ENCODE data around the gene SNRNP200.

- TF ChIP-seq, protein P1, sequence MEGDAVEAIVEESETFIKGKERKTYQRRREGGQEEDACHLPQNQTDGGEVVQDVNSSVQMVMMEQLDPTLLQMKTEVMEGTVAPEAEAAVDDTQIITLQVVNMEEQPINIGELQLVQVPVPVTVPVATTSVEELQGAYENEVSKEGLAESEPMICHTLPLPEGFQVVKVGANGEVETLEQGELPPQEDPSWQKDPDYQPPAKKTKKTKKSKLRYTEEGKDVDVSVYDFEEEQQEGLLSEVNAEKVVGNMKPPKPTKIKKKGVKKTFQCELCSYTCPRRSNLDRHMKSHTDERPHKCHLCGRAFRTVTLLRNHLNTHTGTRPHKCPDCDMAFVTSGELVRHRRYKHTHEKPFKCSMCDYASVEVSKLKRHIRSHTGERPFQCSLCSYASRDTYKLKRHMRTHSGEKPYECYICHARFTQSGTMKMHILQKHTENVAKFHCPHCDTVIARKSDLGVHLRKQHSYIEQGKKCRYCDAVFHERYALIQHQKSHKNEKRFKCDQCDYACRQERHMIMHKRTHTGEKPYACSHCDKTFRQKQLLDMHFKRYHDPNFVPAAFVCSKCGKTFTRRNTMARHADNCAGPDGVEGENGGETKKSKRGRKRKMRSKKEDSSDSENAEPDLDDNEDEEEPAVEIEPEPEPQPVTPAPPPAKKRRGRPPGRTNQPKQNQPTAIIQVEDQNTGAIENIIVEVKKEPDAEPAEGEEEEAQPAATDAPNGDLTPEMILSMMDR (IDR thresholded peaks at IDR 0.05) = no peak
- TF ChIP-seq POLR2A (IDR thresholded peaks at IDR 0.05) = peak in 3 of 4 donors; percentile 29 to 91 (median 79)
Measured at GRCh38 chr2:96305091-96305978, at the start of gene SNRNP200.
